GM18517 (cell line): Measurements from ENCODE around the gene CRABP2.

Experiments used
- ATAC-seq: cut with Tn5 transposase; IDR thresholded peaks from one replicate; pipeline ENCODE4 v1.9.1; 2021; ENCODE audit warnings: mild to moderate bottlenecking, moderate library complexity; ENCODE audit not compliant: unreplicated experiment

Gene CRABP2

GRCh38 chr1:156670791-156671190 lies 34.6 kb downstream of the CRABP2 start:
- no peak for ATAC-seq

GRCh38 chr1:156670359-156670758 lies 35.0 kb downstream of the CRABP2 start:
- no peak for ATAC-seq

GRCh38 chr1:156669794-156670193 lies 35.6 kb downstream of the CRABP2 start:
- ATAC-seq: no peak

GRCh38 chr1:156668801-156669637 lies 36.4 kb downstream of the CRABP2 start:
- ATAC-seq: no peak

- ATAC-seq: no peak
These were observed 37.2 kb downstream of the CRABP2 start for GRCh38 chr1:156667968-156668709.

- ATAC-seq: no peak
These were observed 37.8 kb downstream of the CRABP2 start for GRCh38 chr1:156667610-156667967.

GRCh38 chr1:156666862-156667609 lies 38.3 kb downstream of the CRABP2 start:
- ATAC-seq: no peak

- no peak for ATAC-seq
These were observed 39.8 kb downstream of the CRABP2 start for GRCh38 chr1:156665539-156665938.

- no peak for ATAC-seq
These were observed 40.5 kb downstream of the CRABP2 start for GRCh38 chr1:156664767-156665411.

GRCh38 chr1:156664046-156664766 lies 41.2 kb downstream of the CRABP2 start:
- no peak for ATAC-seq

GRCh38 chr1:156663178-156663577 lies 42.2 kb downstream of the CRABP2 start:
- ATAC-seq: no peak

GRCh38 chr1:156662800-156663055 lies 42.7 kb downstream of the CRABP2 start:
- ATAC-seq: no peak

- ATAC-seq: no peak
These were observed 43.2 kb downstream of the CRABP2 start for GRCh38 chr1:156662005-156662799.

- peak; percentile 1 for ATAC-seq
These were observed 44.7 kb downstream of the CRABP2 start for GRCh38 chr1:156660752-156661112.

- peak; percentile 45 for ATAC-seq
These were observed 45.2 kb downstream of the CRABP2 start for GRCh38 chr1:156659988-156660751.

- ATAC-seq: no peak
These were observed 45.8 kb downstream of the CRABP2 start for GRCh38 chr1:156659661-156659987.

GRCh38 chr1:156658945-156659574 lies 46.3 kb downstream of the CRABP2 start:
- no peak for ATAC-seq

- ATAC-seq: no peak
These were observed 46.9 kb downstream of the CRABP2 start for GRCh38 chr1:156658496-156658895.
